Panc1 (cell line): ENCODE data around the gene GARIN5B. TPM values are rescaled to one million over a fixed set of nuclear protein-coding genes. Genes with fewer than 3 reads are reported as not detected.

Source experiments
- ATAC-seq: fragments of 200-7000 bp; cut with Tn5 transposase; 2 replicates; pipeline ENCODE4 v1.9.1; 2020; ENCODE audit warnings: mild to moderate bottlenecking, moderate library complexity
- BruUV-seq: library from RNA; stranded (reverse); fragments of 400-500 nt; replicated peaks from 2 replicates; lab custom pipeline; 2021; lab: Mats Ljungman, UMichigan
- CTCF ChIA-PET: fragments of 300-600 bp; sonication (Branson Sonifier 250); formaldehyde crosslinking; loops from one replicate; lab custom pipeline; 2022; ENCODE audit warnings: antibody characterized with exemption; lab: Charles Lee
- POLR2A ChIA-PET: fragments of 300-600 bp; sonication (Branson Sonifier 250); formaldehyde crosslinking; loops from one replicate; lab custom pipeline; 2022; ENCODE audit warnings: antibody characterized with exemption; lab: Charles Lee
- DNase-seq: peaks from one replicate; pipeline ENCODE4 v3.0.0-alpha.2; 2010; ENCODE audit warnings: low read depth, low spot score
- H3K27ac ChIP-seq: 2 replicates; pipeline ENCODE4 v1.5.1; 2011; ENCODE audit warnings: mild to moderate bottlenecking, low read length, inconsistent platforms
- H3K27me3 ChIP-seq: fragments of 200-500 bp; sonication (Bioruptor generic); 2 replicates; pipeline ENCODE4 v1.6.0; 2014; ENCODE audit warnings: low read length, inconsistent platforms; ENCODE audit not compliant: control insufficient read depth, insufficient read depth
- H3K36me3 ChIP-seq: fragments of 200-500 bp; sonication (Bioruptor generic); 2 replicates; pipeline ENCODE4 v1.5.1; 2014; ENCODE audit warnings: inconsistent platforms, mild to moderate bottlenecking, low read length, moderate library complexity; ENCODE audit not compliant: control insufficient read depth, insufficient read depth
- H3K4me1 ChIP-seq: 2 replicates; pipeline ENCODE4 v1.5.1; 2011; ENCODE audit warnings: inconsistent platforms, mild to moderate bottlenecking, low read length, moderate library complexity; ENCODE audit not compliant: control insufficient read depth, insufficient read depth
- H3K4me3 ChIP-seq, 2 experiments: 2 replicates each; pipeline ENCODE4 v1.5.1; 2011 to 2012; ENCODE audit warnings: low read depth in 2 of 2, low read length in 2 of 2, mild to moderate bottlenecking in 2 of 2, inconsistent platforms in 1 of 2, moderate library complexity in 1 of 2
- H3K9me3 ChIP-seq: fragments of 200-500 bp; sonication (Bioruptor generic); 2 replicates; pipeline ENCODE4 v1.5.1; 2014; ENCODE audit warnings: low read depth, mild to moderate bottlenecking, inconsistent platforms, low read length, moderate library complexity; ENCODE audit not compliant: control insufficient read depth, insufficient read depth
- CTCF ChIP-seq: fragments of 450-650 bp; IDR thresholded peaks from 2 replicates; pipeline ENCODE4 v1.5.1; 2017; ENCODE audit warnings: mild to moderate bottlenecking
- POLR2AphosphoS5 ChIP-seq: IDR thresholded peaks from 2 replicates; pipeline ENCODE4 v1.6.1; 2012; ENCODE audit warnings: mild to moderate bottlenecking, low read depth, low read length, moderate library complexity
- SIN3A ChIP-seq: IDR thresholded peaks from 2 replicates; pipeline ENCODE4 v1.6.1; 2012; ENCODE audit warnings: low read depth, mild to moderate bottlenecking, low read length, moderate library complexity, borderline replicate concordance; ENCODE audit not compliant: insufficient read depth
- TCF7L2 ChIP-seq: IDR thresholded peaks from 2 replicates; pipeline ENCODE4 v1.6.1; 2011; ENCODE audit warnings: mild to moderate bottlenecking, low read depth, low read length, inconsistent platforms
- in situ Hi-C: cut with HindIII; loops from 2 replicates; pipeline ENCODE4 v1.10.0; 2016; ENCODE audit warnings: low sequenced_read_pairs, low pct_unique_long_range_greater_than_20kb
- intact Hi-C: fragments of 100-400 bp; cut with micrococcal nuclease; formaldehyde crosslinking; loops from one replicate; pipeline ENCODE4 v1.10.0; 2022; ENCODE audit not compliant: unreplicated experiment
- total RNA-seq: library from RNA; stranded (reverse); gene quantifications from one replicate; pipeline ENCODE4 v1.2.1, GENCODE V29; 2021; ENCODE audit not compliant: unreplicated experiment
- TF ChIP-seq, protein P1 (sequence below), 2 experiments: IDR thresholded peaks; 2 replicates each; pipeline ENCODE4 v1.6.1; 2011 to 2012; ENCODE audit warnings: low read depth in 2 of 2, control low read depth in 1 of 2, low read length in 1 of 2, mild to moderate bottlenecking in 1 of 2, moderate library complexity in 1 of 2; ENCODE audit not compliant: insufficient read depth in 1 of 2

Gene GARIN5B
- total RNA-seq, 1 experiment from 2014 or later, result not detected

DNA sequence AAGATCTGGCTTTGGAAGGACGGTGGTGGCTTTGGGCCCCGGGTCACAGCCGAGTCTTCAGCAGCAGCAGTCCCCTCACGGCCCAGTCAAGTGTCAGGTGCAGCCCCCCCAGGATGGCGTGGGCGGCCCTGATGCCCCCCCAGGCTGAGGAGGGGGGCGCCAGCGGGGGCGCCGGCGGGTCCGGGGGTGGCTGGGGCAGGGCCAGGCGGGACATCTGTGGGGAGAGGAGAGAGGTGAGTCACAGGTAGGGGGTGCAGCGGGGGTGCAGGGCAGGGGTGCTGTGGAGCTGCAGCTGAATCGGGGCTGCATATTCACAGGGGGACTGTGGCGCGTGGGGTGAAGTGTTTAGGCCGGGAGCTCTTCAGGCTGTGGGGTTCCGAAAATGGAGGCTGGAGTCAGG lies 2.9 kb upstream of the GARIN5B start:
- no TSS peak for BruUV-seq
- no peak for DNase-seq
- H3K27ac ChIP-seq, result no peak overlapping the region
- no peaks in the 10 kb centered on the region for H3K27me3 ChIP-seq
- H3K36me3 ChIP-seq, result no peaks in the 10 kb centered on the region
- H3K4me3 ChIP-seq, result no peak overlapping the region
- ChIA-PET POLR2A (no interaction called here), CTCF (no interaction called here)
- H3K9me3 ChIP-seq, result no peaks in the 10 kb centered on the region
- ATAC-seq, result no peak
- intact Hi-C loops (no loop called here), in situ Hi-C loops (no loop called here)
- H3K4me1 ChIP-seq, result peaks cover 8% of the 10 kb centered on the region
- TF ChIP-seq CTCF (no peak), SIN3A (no peak), TCF7L2 (no peak), POLR2AphosphoS5 (no peak)
- TF ChIP-seq, protein P1, sequence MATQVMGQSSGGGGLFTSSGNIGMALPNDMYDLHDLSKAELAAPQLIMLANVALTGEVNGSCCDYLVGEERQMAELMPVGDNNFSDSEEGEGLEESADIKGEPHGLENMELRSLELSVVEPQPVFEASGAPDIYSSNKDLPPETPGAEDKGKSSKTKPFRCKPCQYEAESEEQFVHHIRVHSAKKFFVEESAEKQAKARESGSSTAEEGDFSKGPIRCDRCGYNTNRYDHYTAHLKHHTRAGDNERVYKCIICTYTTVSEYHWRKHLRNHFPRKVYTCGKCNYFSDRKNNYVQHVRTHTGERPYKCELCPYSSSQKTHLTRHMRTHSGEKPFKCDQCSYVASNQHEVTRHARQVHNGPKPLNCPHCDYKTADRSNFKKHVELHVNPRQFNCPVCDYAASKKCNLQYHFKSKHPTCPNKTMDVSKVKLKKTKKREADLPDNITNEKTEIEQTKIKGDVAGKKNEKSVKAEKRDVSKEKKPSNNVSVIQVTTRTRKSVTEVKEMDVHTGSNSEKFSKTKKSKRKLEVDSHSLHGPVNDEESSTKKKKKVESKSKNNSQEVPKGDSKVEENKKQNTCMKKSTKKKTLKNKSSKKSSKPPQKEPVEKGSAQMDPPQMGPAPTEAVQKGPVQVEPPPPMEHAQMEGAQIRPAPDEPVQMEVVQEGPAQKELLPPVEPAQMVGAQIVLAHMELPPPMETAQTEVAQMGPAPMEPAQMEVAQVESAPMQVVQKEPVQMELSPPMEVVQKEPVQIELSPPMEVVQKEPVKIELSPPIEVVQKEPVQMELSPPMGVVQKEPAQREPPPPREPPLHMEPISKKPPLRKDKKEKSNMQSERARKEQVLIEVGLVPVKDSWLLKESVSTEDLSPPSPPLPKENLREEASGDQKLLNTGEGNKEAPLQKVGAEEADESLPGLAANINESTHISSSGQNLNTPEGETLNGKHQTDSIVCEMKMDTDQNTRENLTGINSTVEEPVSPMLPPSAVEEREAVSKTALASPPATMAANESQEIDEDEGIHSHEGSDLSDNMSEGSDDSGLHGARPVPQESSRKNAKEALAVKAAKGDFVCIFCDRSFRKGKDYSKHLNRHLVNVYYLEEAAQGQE (IDR thresholded peaks at IDR 0.05; ENCODE audit: insufficient read depth in 1 of 2, low read depth in 2 of 2, low read length in 1 of 2), result no peak

DNA sequence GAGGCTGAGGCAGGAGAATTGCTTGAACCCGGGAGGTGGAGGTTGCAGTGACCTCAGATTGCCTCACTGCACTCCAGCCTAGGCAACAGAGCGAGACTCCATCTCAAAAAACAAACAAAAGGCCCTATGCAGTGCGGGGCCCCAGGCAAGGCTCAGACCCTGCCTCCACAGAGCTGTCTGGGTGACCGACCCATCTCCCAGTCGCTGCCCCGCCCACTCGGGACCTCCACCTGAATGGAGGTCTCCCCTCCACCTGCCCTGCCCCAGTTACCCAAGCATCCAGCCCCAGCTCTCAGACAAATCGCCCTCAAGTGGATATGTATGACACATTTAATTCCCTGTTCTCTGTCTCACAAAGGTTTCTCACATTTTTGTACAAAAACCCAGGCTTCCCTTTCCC lies 2.2 kb upstream of the GARIN5B start:
- Histone ChIP-seq H3K9me3 (no peaks in the 10 kb centered on the region), H3K4me1 (peaks cover 8% of the 10 kb centered on the region), H3K27me3 (no peaks in the 10 kb centered on the region), H3K4me3 (no peak overlapping the region), H3K27ac (no peak overlapping the region), H3K36me3 (no peaks in the 10 kb centered on the region)
- TF ChIP-seq CTCF (no peak), SIN3A (no peak), TCF7L2 (no peak), POLR2AphosphoS5 (no peak)
- TF ChIP-seq, protein P1 (IDR thresholded peaks at IDR 0.05; ENCODE audit: insufficient read depth in 1 of 2, low read depth in 2 of 2, low read length in 1 of 2), result no peak
- ChIA-PET POLR2A (no interaction called here), CTCF (interaction anchor here (0.6 kb wide), 1 partner anchor 57 kb away, joined by 6 read pairs; no protein-coding TSS in a partner anchor)
- in situ Hi-C loops (no loop called here), intact Hi-C loops (no loop called here)
- BruUV-seq, result no TSS peak
- ATAC-seq (no peak), DNase-seq (no peak)
